ENCODE data around the gene NIPA2.

DNA sequence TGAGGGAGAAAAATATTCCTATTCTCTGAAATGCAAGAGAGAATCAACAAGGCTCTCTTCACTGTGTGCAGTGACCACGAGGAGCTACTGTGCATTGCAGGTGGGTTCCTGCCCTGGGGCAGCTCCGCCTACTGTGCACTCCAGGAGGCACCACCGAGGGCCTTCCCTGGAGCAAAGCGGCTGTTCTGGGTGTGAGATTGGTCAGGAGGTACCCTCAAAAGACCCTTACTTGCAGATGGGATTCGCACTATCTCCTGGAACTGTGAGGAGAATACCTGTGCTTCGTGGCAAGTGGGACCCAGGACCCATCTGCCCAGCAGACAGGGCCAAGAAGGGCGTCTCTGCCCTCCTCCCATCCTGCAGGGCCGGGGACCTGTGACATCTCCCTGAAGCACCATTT lies 72.8 kb downstream of the NIPA2 start:
- TF ChIP-seq POLR2A (IDR thresholded peaks at IDR 0.05) (no peak), POLR2AphosphoS5 (IDR thresholded peaks at IDR 0.05) (no peak), EP300 (IDR thresholded peaks at IDR 0.05; ENCODE audit: low read depth) (no peak)
- TF ChIP-seq, protein P1, sequence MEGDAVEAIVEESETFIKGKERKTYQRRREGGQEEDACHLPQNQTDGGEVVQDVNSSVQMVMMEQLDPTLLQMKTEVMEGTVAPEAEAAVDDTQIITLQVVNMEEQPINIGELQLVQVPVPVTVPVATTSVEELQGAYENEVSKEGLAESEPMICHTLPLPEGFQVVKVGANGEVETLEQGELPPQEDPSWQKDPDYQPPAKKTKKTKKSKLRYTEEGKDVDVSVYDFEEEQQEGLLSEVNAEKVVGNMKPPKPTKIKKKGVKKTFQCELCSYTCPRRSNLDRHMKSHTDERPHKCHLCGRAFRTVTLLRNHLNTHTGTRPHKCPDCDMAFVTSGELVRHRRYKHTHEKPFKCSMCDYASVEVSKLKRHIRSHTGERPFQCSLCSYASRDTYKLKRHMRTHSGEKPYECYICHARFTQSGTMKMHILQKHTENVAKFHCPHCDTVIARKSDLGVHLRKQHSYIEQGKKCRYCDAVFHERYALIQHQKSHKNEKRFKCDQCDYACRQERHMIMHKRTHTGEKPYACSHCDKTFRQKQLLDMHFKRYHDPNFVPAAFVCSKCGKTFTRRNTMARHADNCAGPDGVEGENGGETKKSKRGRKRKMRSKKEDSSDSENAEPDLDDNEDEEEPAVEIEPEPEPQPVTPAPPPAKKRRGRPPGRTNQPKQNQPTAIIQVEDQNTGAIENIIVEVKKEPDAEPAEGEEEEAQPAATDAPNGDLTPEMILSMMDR (IDR thresholded peaks at IDR 0.05): no peak

Data from transverse colon (tissue), 4 donors.